GM10266 (cell line): Measurements from ENCODE around the gene TGFBR3.
"Not testable (repeated sequence)": the region's sequence is repeated elsewhere in the genome, so short reads cannot be mapped to it uniquely, and the experiment has no call there.

Experiments
- DNase-seq: peaks from one replicate; pipeline ENCODE4 v3.0.0; 2012; ENCODE audit errors: extremely low spot score
- TF ChIP-seq, protein P1 (sequence below): IDR thresholded peaks from 2 replicates; pipeline ENCODE4 v1.5.1; 2012; ENCODE audit warnings: mild to moderate bottlenecking, low read depth; ENCODE audit not compliant: control insufficient read depth, insufficient read depth; ENCODE audit errors: missing control alignments

TGFBR3 gene

DNA sequence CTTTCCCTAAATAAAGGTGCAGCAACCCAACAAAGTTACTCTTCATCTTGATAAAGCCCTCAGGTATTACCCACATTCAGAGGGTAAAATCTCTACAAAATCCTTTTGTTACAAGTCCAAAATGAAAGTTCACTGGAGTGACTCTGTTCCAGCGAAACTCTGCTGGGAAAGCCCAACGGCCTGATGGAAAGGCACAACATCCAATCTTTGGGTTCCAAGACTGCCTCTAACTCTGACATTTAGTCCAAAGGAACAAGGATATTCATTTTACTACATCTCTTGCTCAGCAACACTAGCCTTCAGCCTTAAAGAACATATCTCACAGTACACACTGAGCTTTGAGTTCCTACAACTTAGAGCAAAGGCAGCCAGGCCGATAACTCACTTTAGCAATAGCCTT is 42.1 kb downstream of the TGFBR3 start:
- TF ChIP-seq, protein P1, sequence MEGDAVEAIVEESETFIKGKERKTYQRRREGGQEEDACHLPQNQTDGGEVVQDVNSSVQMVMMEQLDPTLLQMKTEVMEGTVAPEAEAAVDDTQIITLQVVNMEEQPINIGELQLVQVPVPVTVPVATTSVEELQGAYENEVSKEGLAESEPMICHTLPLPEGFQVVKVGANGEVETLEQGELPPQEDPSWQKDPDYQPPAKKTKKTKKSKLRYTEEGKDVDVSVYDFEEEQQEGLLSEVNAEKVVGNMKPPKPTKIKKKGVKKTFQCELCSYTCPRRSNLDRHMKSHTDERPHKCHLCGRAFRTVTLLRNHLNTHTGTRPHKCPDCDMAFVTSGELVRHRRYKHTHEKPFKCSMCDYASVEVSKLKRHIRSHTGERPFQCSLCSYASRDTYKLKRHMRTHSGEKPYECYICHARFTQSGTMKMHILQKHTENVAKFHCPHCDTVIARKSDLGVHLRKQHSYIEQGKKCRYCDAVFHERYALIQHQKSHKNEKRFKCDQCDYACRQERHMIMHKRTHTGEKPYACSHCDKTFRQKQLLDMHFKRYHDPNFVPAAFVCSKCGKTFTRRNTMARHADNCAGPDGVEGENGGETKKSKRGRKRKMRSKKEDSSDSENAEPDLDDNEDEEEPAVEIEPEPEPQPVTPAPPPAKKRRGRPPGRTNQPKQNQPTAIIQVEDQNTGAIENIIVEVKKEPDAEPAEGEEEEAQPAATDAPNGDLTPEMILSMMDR: no peak
- no peak for DNase-seq

- no peak for DNase-seq
- TF ChIP-seq, protein P1: no peak
These were observed 43.4 kb downstream of the TGFBR3 start for GRCh38 chr1:91842563-91842962.

GRCh38 chr1:91842056-91842455 is 43.9 kb downstream of the TGFBR3 start:
- DNase-seq: no peak
- TF ChIP-seq, protein P1: no peak

DNA sequence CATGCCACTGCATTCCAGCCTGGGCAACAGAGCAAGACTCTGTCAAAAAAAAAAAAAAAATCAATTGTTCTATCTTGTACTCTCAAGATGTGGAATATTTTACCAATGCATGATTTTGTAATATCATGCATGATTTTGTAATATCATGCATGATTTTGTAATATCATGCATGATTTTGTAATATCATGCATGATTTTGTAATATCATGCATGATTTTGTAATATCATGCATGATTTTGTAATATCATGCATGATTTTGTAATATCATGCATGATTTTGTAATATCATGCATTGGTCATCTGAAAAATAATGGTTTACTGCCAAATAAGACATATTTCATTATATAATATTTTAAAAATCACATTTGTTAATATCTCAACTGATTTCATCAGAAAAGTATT is 45.7 kb downstream of the TGFBR3 start:
- not testable (repeated sequence) for DNase-seq

DNA sequence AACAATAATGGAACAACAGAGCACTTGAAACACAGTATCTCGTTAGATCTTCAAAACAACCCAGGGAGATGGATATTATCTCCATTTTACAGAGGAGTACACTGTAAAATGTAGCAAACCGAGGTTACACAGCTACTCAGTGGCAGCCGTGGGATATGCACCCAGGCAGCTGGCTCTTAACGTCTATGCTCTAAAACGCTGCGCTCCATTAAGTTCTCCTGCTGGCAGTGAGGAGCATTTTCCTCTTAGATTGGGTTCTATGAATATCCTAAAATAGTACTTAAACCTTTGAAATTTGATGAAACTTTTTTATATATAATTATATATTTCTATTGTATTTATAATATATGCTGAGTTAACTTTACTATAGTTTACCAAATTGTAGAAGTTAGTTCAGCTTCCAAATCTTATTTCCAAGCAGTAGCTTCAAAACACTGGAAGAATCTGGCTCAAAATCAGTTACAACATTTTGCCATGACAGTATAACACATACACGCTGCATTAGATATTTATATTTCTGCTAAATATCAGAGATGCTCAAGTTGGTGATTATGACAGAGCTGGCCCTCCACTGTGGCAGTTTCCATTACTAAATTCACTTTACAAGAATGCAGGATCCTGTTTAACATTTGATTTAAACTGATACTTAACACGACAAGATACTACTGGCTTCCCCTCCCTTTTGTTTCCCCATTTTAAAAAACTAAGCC is 49.5 kb downstream of the TGFBR3 start:
- TF ChIP-seq, protein P1: no peak
- no peak for DNase-seq

- TF ChIP-seq, protein P1: no peak
- DNase-seq: no peak
These were observed 50.8 kb downstream of the TGFBR3 start for GRCh38 chr1:91835087-91835521.

DNA sequence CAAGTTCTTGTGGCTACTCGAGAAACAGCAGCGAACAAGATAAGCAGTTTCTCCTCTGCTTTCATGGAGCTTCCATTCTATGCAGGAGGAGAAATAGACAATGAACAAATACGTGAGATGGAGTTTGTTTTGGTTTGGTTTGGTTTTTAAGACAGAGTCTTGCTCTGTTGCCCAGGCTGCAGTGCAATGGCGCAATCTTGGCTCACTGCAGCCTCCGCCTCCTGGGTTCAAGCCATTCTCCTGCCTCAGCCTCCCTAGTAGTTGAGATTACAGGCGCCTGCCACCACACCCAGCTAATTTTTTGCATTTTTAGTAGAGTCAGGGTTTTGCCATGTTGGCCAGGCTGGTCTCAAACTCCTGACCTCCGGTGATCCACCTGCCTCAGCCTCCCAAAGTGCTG is 51.4 kb downstream of the TGFBR3 start:
- DNase-seq: not testable (repeated sequence)

DNA sequence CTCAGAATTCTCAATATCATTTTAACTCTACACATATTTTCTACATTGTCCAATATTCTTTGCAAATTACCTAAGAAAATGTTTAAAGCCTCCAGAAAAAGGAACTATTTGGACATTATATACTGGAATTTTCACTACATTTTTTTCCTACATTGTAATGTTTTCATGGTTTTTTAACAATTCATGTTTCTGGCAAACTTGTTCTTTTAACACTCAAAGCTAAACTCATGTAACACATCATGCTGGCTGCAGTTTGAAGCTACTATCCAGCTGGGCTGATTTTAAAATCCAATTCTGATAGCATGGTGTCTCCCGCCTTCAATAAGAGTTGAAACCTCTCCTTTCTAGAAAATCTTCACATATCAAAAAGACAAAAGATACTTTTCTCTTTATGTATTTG is 52.0 kb downstream of the TGFBR3 start:
- DNase-seq: no peak
- TF ChIP-seq, protein P1: no peak
